Astrocyte of the cerebellum (primary cell): ENCODE measurements around the gene PLEKHJ1.

Source experiments
- DNase-seq: peaks from one replicate; pipeline ENCODE4 v3.0.0-alpha.2; 2011; ENCODE audit warnings: low read depth
- H3K4me3 ChIP-seq: 2 replicates; pipeline ENCODE4 v1.5.1; 2011; ENCODE audit warnings: mild to moderate bottlenecking, low read depth, low read length, moderate library complexity
- in situ Hi-C: cut with HindIII; loops from 2 replicates; pipeline ENCODE4 v1.10.0; 2017; ENCODE audit warnings: low sequenced_read_pairs
- TF ChIP-seq, protein P1 (sequence below): IDR thresholded peaks from 2 replicates; pipeline ENCODE4 v1.5.1; 2012; ENCODE audit warnings: low read length, low read depth, moderate library complexity, mild to moderate bottlenecking; ENCODE audit errors: missing control alignments

Gene PLEKHJ1

GRCh38 chr19:2212861-2213711 is 23.0 kb downstream of the PLEKHJ1 start:
- TF ChIP-seq, protein P1, sequence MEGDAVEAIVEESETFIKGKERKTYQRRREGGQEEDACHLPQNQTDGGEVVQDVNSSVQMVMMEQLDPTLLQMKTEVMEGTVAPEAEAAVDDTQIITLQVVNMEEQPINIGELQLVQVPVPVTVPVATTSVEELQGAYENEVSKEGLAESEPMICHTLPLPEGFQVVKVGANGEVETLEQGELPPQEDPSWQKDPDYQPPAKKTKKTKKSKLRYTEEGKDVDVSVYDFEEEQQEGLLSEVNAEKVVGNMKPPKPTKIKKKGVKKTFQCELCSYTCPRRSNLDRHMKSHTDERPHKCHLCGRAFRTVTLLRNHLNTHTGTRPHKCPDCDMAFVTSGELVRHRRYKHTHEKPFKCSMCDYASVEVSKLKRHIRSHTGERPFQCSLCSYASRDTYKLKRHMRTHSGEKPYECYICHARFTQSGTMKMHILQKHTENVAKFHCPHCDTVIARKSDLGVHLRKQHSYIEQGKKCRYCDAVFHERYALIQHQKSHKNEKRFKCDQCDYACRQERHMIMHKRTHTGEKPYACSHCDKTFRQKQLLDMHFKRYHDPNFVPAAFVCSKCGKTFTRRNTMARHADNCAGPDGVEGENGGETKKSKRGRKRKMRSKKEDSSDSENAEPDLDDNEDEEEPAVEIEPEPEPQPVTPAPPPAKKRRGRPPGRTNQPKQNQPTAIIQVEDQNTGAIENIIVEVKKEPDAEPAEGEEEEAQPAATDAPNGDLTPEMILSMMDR: no peak
- H3K4me3 ChIP-seq: no peak overlapping the region
- in situ Hi-C loops: loop anchor here (5.0 kb wide), 1 partner anchor 96 kb away; no protein-coding TSS in a partner anchor
- DNase-seq: no peak

- TF ChIP-seq, protein P1: no peak
- H3K4me3 ChIP-seq: no peak overlapping the region
- no peak for DNase-seq
- in situ Hi-C loops: loop anchor here (5.0 kb wide), 1 partner anchor 94 kb away; no protein-coding TSS in a partner anchor
Observed at GRCh38 chr19:2210987-2211740, 25.0 kb downstream of the PLEKHJ1 start.

GRCh38 chr19:2210206-2210605 is 25.9 kb downstream of the PLEKHJ1 start:
- in situ Hi-C loops: loop anchor here (5.0 kb wide), 1 partner anchor 93 kb away; no protein-coding TSS in a partner anchor
- TF ChIP-seq, protein P1: no peak
- no peak overlapping the region for H3K4me3 ChIP-seq
- DNase-seq: no peak

DNA sequence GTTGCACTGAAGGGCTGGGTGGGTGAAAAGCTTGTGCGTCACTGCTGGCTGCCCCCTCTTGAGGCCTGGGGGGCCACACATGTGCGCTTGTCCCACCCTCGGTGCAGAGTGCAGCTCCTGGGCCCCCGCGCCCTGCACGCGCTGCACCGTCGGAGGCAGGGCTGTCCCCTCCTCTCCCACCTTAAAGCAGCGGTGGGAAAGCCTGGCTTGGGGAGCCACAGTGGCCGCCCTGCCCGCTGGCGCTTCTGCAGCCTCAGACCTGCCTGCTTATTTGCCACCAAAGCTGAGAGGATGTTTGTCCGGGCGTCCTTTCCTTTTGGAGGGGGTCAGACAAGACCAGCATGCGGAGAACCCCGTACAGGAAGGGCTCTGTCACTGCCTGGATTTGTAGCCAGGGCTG is 26.7 kb downstream of the PLEKHJ1 start:
- in situ Hi-C loops: no loop called here
- no peak for DNase-seq
- no peak overlapping the region for H3K4me3 ChIP-seq
- TF ChIP-seq, protein P1: no peak

- TF ChIP-seq, protein P1: no peak
- no peak for DNase-seq
- in situ Hi-C loops: no loop called here
- H3K4me3 ChIP-seq: no peak overlapping the region
Observed at GRCh38 chr19:2208975-2209374, 27.2 kb downstream of the PLEKHJ1 start.

- in situ Hi-C loops: no loop called here
- TF ChIP-seq, protein P1: no peak
- no peak overlapping the region for H3K4me3 ChIP-seq
- DNase-seq: no peak
Observed at GRCh38 chr19:2207991-2208860, 27.9 kb downstream of the PLEKHJ1 start.
